ENCODE results near the gene DOK5. TPM values are rescaled to one million over a fixed set of nuclear protein-coding genes. Genes with fewer than 3 reads are reported as not detected.

Gene DOK5
- total and polyA plus RNA-seq, 2 experiments from 2014 or later = 5.0 to 6.9 TPM

GRCh38 chr20:54596651-54597050 is 121.3 kb downstream of the DOK5 start (continued):
- TF ChIP-seq ETS1 (IDR thresholded peaks at IDR 0.05) (no peak), CTCF (conservative IDR thresholded peaks at IDR 0.05; ENCODE audit: low read depth in 2 of 2) (no peak), EZH2 (IDR thresholded peaks at IDR 0.05; ENCODE audit: low read depth, unreplicated experiment) (no peak)

- no peak overlapping the region for H3K4me3 Mint-ChIP-seq
- Histone ChIP-seq H3K9me2 (ENCODE audit: insufficient read depth) (peaks cover 4% of the 10 kb centered on the region), H3K4me2 (no peak overlapping the region), H3K36me3 (ENCODE audit: insufficient read depth) (no peaks in the 10 kb centered on the region), H3K4me3 (no peak overlapping the region), H3K4me1 (ENCODE audit: insufficient read depth) (no peaks in the 10 kb centered on the region), H2AFZ (no peak overlapping the region), H3K27me3 (ENCODE audit: insufficient read depth) (no peaks in the 10 kb centered on the region), H3F3A (replicated peaks; ENCODE audit: low read depth) (no peaks in the 10 kb centered on the region), H4K20me1 (replicated peaks; ENCODE audit: insufficient read depth) (no peaks in the 10 kb centered on the region), H3K79me2 (replicated peaks; ENCODE audit: insufficient read depth) (no peaks in the 10 kb centered on the region), H3K27ac (ENCODE audit: low read depth) (no peak overlapping the region)
- no peaks in the 10 kb centered on the region for H3K27me3 Mint-ChIP-seq (ENCODE audit: insufficient read depth, low read depth, poor library complexity)
- no peak overlapping the region for H3K27ac Mint-ChIP-seq
- no peak for ATAC-seq
- H3K4me1 Mint-ChIP-seq = peaks cover 5% of the 10 kb centered on the region
- no peak for DNase-seq (ENCODE audit: low spot score)
- peaks cover 14% of the 10 kb centered on the region; the same call in 2 of the 3 replicates for H3K36me3 Mint-ChIP-seq (ENCODE audit: low read depth)
- H3K9me3 Mint-ChIP-seq = peaks cover 5% of the 10 kb centered on the region; the same call in 2 of the 3 replicates
- TF ChIP-seq NANOG (IDR thresholded peaks at IDR 0.05; ENCODE audit: borderline replicate concordance) (no peak), STAT1 (IDR thresholded peaks at IDR 0.05; ENCODE audit: unreplicated experiment) (no peak), ZNF331 (CRISPR knock-in tag; IDR thresholded peaks at IDR 0.05; ENCODE audit: low read depth) (no peak), EZH2phosphoT487 (IDR thresholded peaks at IDR 0.05; ENCODE audit: unreplicated experiment) (no peak), CTCF (conservative IDR thresholded peaks at IDR 0.05; ENCODE audit: low read depth in 2 of 2) (no peak), ZNF462 (CRISPR knock-in tag; IDR thresholded peaks at IDR 0.05) (no peak), ZNF114 (CRISPR knock-in tag; IDR thresholded peaks at IDR 0.05) (no peak), POLR2AphosphoS5 (IDR thresholded peaks at IDR 0.05; ENCODE audit: low read depth) (no peak), CREB1 (CRISPR knock-in tag; IDR thresholded peaks at IDR 0.05; ENCODE audit: low read depth) (no peak)
Measured at GRCh38 chr20:54598352-54598751, 123.0 kb downstream of the DOK5 start.

All from GM23338 (cell line).